ENCODE measurements around the gene LMNA.

LMNA gene

DNA sequence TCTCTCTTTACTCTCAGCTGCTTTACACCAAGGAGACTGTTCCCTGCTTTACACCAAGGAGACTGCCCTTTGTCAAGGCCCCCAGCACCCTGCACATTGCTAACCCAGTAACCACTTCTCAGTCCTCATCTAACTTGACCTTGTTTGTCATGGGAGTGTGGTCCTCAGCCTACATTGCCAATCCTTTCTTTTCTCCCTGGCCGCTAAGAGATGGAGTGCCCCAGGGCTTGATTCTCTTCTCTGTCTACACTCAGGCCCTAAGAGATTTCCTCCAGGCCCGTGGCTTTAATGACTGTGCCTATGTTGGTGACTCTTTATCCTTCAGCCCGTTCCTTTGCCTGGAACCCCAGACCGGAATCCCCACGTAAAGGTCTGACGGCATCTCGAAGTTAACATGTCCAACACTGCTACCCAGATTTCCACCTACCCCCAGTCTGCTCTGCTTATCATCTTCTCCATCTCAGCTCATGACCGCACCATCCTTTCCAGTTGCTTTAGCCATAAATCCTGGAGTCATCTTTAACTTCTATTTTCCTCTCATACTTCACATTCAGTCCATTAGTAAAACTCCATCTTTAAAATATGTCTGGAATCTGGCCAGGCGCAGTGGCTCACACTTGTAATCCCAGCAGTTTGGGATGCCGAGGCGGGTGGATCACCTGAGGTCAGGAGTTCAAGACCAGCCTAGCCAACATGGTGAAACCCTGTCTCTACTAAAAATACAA is 29.4 kb downstream of the LMNA start:
- DNase-seq: no peak

DNA sequence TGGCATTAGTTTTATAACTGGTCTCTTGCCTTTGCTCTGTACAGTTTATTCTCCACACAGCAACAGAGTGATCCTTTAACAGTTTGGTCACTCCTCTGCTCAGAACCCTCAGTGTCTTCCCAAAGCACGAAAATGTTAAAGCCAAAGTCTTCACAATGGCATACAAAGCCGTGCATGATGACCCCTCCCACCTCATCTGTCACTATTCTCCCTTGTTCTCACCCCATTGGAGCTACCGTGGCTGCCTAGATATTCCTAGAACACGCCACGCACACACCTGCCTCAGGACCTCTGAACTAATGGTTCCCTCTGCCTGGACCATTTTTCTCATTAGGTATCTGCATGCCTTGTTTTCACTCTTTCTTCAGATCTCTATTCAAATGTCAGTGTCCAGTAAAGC is 30.2 kb downstream of the LMNA start:
- DNase-seq: no peak

DNA sequence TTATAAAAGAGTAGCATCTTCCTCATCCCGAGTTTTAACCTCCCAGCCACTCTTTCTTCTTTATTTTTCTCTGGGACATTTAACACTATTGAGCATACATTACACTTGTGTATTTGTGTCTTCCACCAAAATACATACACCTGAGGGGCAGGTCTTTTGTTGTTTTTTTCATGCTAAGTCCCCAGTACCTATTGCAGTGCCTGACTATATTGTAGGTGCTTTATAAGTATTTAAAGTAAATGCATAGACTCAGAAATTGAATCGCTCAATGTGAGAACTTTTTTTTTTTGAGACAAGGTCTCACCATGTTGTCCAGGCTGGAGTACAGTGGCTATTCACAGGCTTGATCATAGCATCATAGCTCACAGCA is 31.1 kb downstream of the LMNA start:
- no peak for DNase-seq

GRCh38 chr1:156146020-156146768 is 31.7 kb downstream of the LMNA start:
- peak; percentile 62 for DNase-seq

DNA sequence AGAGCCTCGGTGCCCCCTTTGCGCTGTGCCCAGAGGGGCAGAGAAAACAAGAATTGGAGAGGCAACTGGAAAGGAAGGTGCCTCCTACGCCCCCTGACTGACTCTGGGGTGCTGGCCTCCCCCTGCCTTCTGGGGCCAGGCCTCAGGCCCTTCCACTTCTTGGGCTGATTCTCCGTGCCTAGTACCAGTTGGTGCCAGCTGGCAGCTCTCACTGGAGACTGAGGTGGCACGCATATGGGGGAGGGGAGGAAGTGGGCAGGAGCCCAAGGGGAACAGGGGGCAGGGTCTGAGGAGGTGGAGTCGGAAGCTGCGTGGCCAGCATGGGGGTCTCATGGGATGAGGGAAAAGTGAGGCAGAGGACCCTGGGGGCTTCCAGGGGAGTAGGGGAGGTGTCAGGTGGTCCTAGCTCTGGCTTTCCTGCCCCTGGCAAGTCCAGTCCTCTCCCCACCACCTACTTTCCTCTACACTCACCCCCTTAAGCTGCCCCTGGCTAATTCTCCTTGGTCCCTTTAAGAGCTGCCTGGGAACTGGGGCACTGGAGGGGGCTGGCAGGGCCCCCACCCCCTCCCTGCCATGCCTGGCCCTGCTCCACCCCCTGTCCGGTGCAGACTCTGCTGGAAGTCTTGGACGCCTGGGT is 32.4 kb downstream of the LMNA start:
- DNase-seq: peak; percentile 17

DNA sequence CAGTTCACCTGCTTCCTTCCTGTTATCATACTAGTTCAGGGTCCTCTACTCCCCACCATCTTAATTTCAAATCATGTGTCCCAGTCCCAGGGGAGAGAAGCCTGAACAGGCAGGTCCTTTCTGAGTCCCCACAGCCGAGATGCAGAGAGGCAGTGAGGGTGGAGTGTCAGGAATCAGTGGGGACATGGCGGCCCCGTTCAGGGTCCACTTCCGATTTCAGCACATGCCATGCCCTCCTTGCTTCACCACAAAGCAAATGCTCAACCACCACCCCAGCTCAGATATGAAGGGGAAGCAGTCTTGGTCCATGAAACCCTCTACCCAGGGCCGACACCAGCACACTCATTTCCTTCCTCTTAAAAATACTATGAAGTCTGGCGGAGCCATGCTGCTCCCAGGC is 33.7 kb downstream of the LMNA start:
- DNase-seq: no peak

DNA sequence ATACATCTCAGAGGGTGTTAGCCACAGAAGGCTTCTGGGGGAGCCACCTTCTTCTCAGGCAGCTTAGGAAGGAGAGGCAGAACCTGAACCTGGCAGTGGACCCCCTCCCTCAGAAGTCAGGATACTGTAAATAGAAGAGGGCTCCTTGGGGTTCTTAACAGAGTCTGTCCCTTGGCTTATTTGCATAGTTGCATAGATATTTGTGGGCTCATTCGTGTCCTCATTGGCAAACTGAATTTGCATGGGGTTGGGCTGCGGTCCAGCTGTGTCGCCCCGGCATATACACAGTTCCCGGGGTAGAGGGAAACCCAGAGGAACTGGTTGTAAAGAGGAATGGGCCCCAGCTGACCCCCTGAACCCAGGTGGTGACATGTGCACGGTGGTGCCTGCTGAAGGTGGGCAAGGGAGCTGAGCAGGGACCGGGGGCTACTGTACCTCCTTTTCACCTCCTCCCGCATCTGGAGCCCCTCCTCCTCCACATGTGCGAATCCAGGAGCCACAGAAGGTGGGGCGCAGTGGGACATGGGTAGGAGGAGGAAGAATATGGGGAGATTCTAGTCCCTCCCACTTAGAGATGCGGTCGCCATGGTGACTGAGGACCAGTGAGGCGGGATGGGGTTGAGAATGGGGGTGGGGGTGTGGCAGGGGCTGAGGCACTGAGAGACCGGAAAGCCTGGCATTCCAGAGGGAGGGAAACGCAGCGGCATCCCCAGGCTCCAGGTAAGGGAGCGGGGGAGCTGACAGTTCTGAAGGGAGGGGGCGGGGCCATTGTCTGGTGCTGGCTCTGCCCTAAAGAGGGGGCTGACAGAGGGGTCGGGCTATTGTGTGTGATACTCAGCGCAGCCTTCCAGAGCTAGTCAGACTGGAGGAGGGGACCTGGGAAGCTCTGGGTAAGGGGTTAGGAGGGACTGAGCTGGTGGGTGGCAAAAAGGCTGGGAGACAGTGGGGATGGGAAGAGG is 35.1 kb downstream of the LMNA start:
- no peak for DNase-seq

- DNase-seq: no peak
Measured at GRCh38 chr1:156150333-156151011, 36.0 kb downstream of the LMNA start.

- DNase-seq: no peak
Measured at GRCh38 chr1:156151093-156151688, 36.7 kb downstream of the LMNA start.

- no peak for DNase-seq
Measured at GRCh38 chr1:156152628-156153027, 38.1 kb downstream of the LMNA start.

DNA sequence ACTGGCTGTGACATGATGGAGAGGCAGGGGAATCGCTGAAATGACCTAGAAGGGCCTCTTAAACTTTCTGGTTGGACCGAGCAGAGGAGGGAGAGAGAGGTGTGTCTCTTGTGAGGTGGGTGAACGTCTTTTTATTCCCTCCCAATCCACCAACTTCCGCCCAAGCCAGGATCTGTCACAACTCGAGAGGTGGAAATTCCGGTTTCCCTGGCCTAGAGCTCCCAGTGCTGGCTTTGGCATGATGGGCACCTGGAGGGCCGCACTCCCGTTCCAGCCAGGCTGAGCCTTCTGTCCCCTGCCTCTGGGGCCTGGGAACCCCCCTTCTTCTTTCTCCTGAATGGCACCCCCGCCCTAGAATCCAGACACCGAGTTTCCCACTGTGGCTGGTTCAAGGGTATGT is 38.9 kb downstream of the LMNA start, which contains the start of gene SEMA4A:
Gene SEMA4A (plus strand): TSS at position 224 of the 400 bp plus-strand sequence. CDS start 994 bp downstream, outside the sequence.
- no peak for DNase-seq

- DNase-seq: peak; percentile 10
Measured at GRCh38 chr1:156154317-156154749, 39.8 kb downstream of the LMNA start.

- no peak for DNase-seq
Measured at GRCh38 chr1:156155756-156156510, 41.4 kb downstream of the LMNA start.

- no peak for DNase-seq
Measured at GRCh38 chr1:156157506-156157905, 43.0 kb downstream of the LMNA start.

GRCh38 chr1:156157966-156158365 is 43.5 kb downstream of the LMNA start:
- DNase-seq: no peak

DNA sequence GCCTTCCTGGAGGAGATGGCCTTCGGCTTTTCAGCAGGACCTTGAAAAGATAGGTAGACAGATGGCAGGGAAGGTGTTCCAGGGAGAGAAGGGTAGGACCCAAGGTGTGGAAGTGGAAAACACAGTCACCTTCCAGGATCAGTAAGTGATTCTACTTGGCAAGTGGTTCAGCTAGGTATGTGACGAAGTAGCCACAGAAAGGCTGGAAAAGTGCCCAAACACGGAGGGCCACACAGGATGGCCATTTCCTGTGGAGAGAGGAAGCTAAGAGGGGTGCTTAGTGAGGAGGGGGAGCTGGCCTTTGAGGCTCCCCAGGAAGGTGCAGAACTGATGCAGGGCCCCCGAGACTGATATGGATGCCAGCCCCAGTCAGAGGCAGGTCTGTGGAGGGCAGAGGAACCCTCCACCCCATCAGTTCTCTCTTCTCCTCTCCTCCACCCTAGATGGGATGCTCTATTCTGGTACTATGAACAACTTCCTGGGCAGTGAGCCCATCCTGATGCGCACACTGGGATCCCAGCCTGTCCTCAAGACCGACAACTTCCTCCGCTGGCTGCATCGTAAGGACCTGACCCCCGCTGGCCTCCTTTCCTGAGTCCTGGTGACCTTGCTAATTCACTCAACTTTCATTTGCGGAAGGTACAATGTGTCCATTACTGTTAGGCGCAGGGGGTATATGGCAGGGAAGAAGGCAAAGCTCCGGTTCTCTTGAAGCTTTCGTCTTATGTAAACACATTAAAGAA is 45.7 kb downstream of the LMNA start:
- DNase-seq: no peak

- DNase-seq: peak; percentile 84
Measured at GRCh38 chr1:156160743-156161171, 46.2 kb downstream of the LMNA start.

DNA sequence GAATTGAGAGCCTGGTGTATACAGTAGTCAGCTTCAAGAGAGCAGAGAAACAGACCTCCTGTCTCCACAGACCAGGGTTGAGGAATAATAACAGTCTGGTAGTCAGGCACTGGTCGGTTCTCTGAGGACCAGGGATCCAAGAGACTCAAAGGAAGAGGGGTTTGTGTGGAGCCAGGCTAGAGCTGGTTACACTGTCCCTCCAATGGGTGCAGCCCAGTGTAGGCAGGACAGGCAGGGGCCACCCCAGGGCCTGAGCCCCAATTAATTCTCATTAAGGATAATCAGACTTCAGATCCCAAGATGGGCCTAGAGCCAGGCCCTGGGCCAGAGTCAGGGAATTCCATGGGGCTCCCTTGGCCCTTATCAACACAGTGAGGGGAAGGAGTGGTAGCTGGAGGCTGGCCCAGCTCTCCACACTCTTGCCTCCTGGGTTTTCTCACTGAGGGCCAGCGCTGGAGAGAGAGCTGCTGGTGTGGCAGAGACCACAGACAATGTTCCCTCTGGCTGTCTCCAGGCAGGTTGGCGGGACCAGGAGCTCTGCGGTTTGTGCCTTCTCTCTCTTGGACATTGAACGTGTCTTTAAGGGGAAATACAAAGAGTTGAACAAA is 48.0 kb downstream of the LMNA start:
- no peak for DNase-seq

DNA sequence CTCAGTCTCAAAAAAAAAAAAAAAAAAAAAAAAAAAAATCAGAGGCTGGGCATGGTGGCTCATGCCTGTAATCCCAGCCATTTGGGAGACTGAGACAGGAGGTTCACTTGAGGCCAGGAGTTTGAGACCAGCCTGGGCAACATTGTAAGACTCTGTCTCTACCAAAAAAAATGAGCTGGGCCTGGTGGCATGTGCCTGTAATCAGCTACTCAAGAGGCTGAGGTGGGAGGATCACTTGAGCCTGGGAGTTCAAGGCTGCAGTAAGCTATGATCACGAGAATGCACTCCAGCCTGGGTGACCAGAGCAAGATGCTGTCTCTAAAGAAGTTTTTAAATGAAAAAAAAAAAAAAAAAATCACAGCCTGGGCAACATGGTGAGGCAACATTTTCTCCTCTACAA is 49.2 kb downstream of the LMNA start:
- no peak for DNase-seq
